ENCODE results near the gene CXCR4. TPM values are rescaled to one million over a fixed set of nuclear protein-coding genes. Genes with fewer than 3 reads are reported as not detected.
"Not testable (repeated sequence)": the region's sequence is repeated elsewhere in the genome, so short reads cannot be mapped to it uniquely, and the experiment has no call there.

The CXCR4 gene
- total RNA-seq, 2 donors from 2014 or later, result 221 to 338 TPM

GRCh38 chr2:136104977-136105376 is 13.0 kb downstream of the CXCR4 start:
- Mint-ChIP-seq H3K4me3 (no peak overlapping the region), H3K9me3 (peaks cover 3 to 5% of the 10 kb centered on the region in 2 donors), H3K4me1 (ENCODE audit: low read depth) (peaks cover 19% of the 10 kb centered on the region), H3K27ac (no peak overlapping the region), H3K27me3 (ENCODE audit: low read depth) (no peaks in the 10 kb centered on the region), H3K36me3 (ENCODE audit: insufficient read depth in 2 of 2) (peaks cover 2 to 4% of the 10 kb centered on the region in 2 donors)
- ATAC-seq (replicated peaks in 1 of 2) (no peak), DNase-seq (no peak)

- Mint-ChIP-seq H3K27ac (no peak overlapping the region), H3K4me1 (ENCODE audit: low read depth) (peaks cover 6% of the 10 kb centered on the region), H3K4me3 (no peak overlapping the region), H3K27me3 (ENCODE audit: low read depth) (no peaks in the 10 kb centered on the region), H3K9me3 (peaks cover 3 to 5% of the 10 kb centered on the region in 2 donors), H3K36me3 (ENCODE audit: insufficient read depth in 2 of 2) (peaks cover 2 to 4% of the 10 kb centered on the region in 2 donors)
- ATAC-seq (replicated peaks in 1 of 2) (peak; percentile 25 to 30), DNase-seq (no peak)
Observed at GRCh38 chr2:136101042-136101441, 16.9 kb downstream of the CXCR4 start.

GRCh38 chr2:136098441-136098840 is 19.5 kb downstream of the CXCR4 start:
- Mint-ChIP-seq H3K4me1 (ENCODE audit: low read depth) (peaks cover 6% of the 10 kb centered on the region), H3K4me3 (no peak overlapping the region), H3K9me3 (peaks cover 3 to 5% of the 10 kb centered on the region in 2 donors), H3K36me3 (ENCODE audit: insufficient read depth in 2 of 2) (peaks cover 2 to 4% of the 10 kb centered on the region in 2 donors), H3K27me3 (ENCODE audit: low read depth) (no peaks in the 10 kb centered on the region), H3K27ac (no peak overlapping the region)
- DNase-seq (no peak), ATAC-seq (replicated peaks in 1 of 2) (no peak)

GRCh38 chr2:136093583-136093982 is 24.4 kb downstream of the CXCR4 start:
- Mint-ChIP-seq H3K27ac (no peak overlapping the region), H3K27me3 (ENCODE audit: low read depth) (no peaks in the 10 kb centered on the region), H3K9me3 (no peaks in the 10 kb centered on the region)

GRCh38 chr2:136091899-136092298 is 26.1 kb downstream of the CXCR4 start:
- no peaks in the 10 kb centered on the region for H3K9me3 Mint-ChIP-seq
- H3K36me3 Mint-ChIP-seq (ENCODE audit: insufficient read depth in 2 of 2), result no peaks in the 10 kb centered on the region
- DNase-seq (no peak), ATAC-seq (replicated peaks in 1 of 2) (no peak)
- H3K27ac Mint-ChIP-seq, result peak overlapping the region; percentile 3
- no peak overlapping the region for H3K4me3 Mint-ChIP-seq
- no peaks in the 10 kb centered on the region for H3K27me3 Mint-ChIP-seq (ENCODE audit: low read depth)
- peaks cover 11% of the 10 kb centered on the region for H3K4me1 Mint-ChIP-seq (ENCODE audit: low read depth)

More at GRCh38 chr2:136093583-136093982, 24.4 kb downstream of the CXCR4 start:
- Mint-ChIP-seq H3K36me3 (ENCODE audit: insufficient read depth in 2 of 2) (no peaks in the 10 kb centered on the region), H3K4me3 (no peak overlapping the region), H3K4me1 (ENCODE audit: low read depth) (peaks cover 7% of the 10 kb centered on the region)
- no peak for ATAC-seq (replicated peaks in 1 of 2)
- no peak for DNase-seq

GRCh38 chr2:136087901-136088460 is 30.0 kb downstream of the CXCR4 start:
- H3K36me3 Mint-ChIP-seq (ENCODE audit: insufficient read depth in 2 of 2); H3K9me3 Mint-ChIP-seq; H3K27ac Mint-ChIP-seq; H3K27me3 Mint-ChIP-seq (ENCODE audit: low read depth); DNase-seq; H3K4me3 Mint-ChIP-seq; ATAC-seq (replicated peaks in 1 of 2): not testable (repeated sequence)
- H3K4me1 Mint-ChIP-seq (ENCODE audit: low read depth), result peaks cover 15% of the 10 kb centered on the region

GRCh38 chr2:136086253-136087016 is 31.5 kb downstream of the CXCR4 start:
- no peak overlapping the region for H3K4me3 Mint-ChIP-seq
- DNase-seq, result no peak
- no peak overlapping the region for H3K27ac Mint-ChIP-seq
- peaks cover 8% of the 10 kb centered on the region for H3K4me1 Mint-ChIP-seq (ENCODE audit: low read depth)
- H3K9me3 Mint-ChIP-seq, result peaks cover 0 to 2% of the 10 kb centered on the region in 2 donors
- ATAC-seq (replicated peaks in 1 of 2), result no peak
- no peaks in the 10 kb centered on the region for H3K36me3 Mint-ChIP-seq (ENCODE audit: insufficient read depth in 2 of 2)
- no peaks in the 10 kb centered on the region for H3K27me3 Mint-ChIP-seq (ENCODE audit: low read depth)

GRCh38 chr2:136085453-136086209 is 32.3 kb downstream of the CXCR4 start:
- Mint-ChIP-seq H3K9me3 (peaks cover 0 to 2% of the 10 kb centered on the region in 2 donors), H3K36me3 (ENCODE audit: insufficient read depth in 2 of 2) (no peaks in the 10 kb centered on the region), H3K4me1 (ENCODE audit: low read depth) (peaks cover 8% of the 10 kb centered on the region), H3K27me3 (ENCODE audit: low read depth) (no peaks in the 10 kb centered on the region), H3K4me3 (no peak overlapping the region), H3K27ac (peak overlapping the region; percentile 78)
- ATAC-seq (replicated peaks in 1 of 2), result no peak
- no peak for DNase-seq

- no peaks in the 10 kb centered on the region for H3K27me3 Mint-ChIP-seq (ENCODE audit: low read depth)
- no peak overlapping the region for H3K27ac Mint-ChIP-seq
- ATAC-seq (replicated peaks in 1 of 2) (no peak), DNase-seq (no peak)
- no peak overlapping the region for H3K4me3 Mint-ChIP-seq
- H3K36me3 Mint-ChIP-seq (ENCODE audit: insufficient read depth in 2 of 2), result no peaks in the 10 kb centered on the region
- H3K4me1 Mint-ChIP-seq (ENCODE audit: low read depth), result peaks cover 2% of the 10 kb centered on the region
- peaks cover 2 to 8% of the 10 kb centered on the region in 2 donors for H3K9me3 Mint-ChIP-seq
Observed at GRCh38 chr2:136081582-136082210, 36.3 kb downstream of the CXCR4 start.

- no peaks in the 10 kb centered on the region for H3K36me3 Mint-ChIP-seq (ENCODE audit: insufficient read depth in 2 of 2)
- no peaks in the 10 kb centered on the region for H3K4me1 Mint-ChIP-seq (ENCODE audit: low read depth)
- H3K27me3 Mint-ChIP-seq (ENCODE audit: low read depth), result no peaks in the 10 kb centered on the region
- H3K9me3 Mint-ChIP-seq, result peaks cover 2 to 8% of the 10 kb centered on the region in 2 donors
- no peak overlapping the region for H3K27ac Mint-ChIP-seq
- ATAC-seq (replicated peaks in 1 of 2) (no peak), DNase-seq (no peak)
- H3K4me3 Mint-ChIP-seq, result no peak overlapping the region
Observed at GRCh38 chr2:136080114-136080513, 37.8 kb downstream of the CXCR4 start.

- H3K36me3 Mint-ChIP-seq (ENCODE audit: insufficient read depth in 2 of 2), result peaks cover 4 to 7% of the 10 kb centered on the region in 2 donors
- peaks cover 7 to 11% of the 10 kb centered on the region in 2 donors for H3K9me3 Mint-ChIP-seq
- ATAC-seq (replicated peaks in 1 of 2) (no peak), DNase-seq (no peak)
- no peaks in the 10 kb centered on the region for H3K27me3 Mint-ChIP-seq (ENCODE audit: low read depth)
- no peak overlapping the region for H3K4me3 Mint-ChIP-seq
- H3K27ac Mint-ChIP-seq, result no peak overlapping the region
- no peaks in the 10 kb centered on the region for H3K4me1 Mint-ChIP-seq (ENCODE audit: low read depth)
Observed at GRCh38 chr2:136077107-136077506, 40.8 kb downstream of the CXCR4 start.

GRCh38 chr2:136075476-136075875 is 42.5 kb downstream of the CXCR4 start:
- Mint-ChIP-seq H3K36me3 (ENCODE audit: insufficient read depth in 2 of 2) (peaks cover 10 to 18% of the 10 kb centered on the region in 2 donors), H3K27me3 (ENCODE audit: low read depth) (no peaks in the 10 kb centered on the region), H3K27ac (no peak overlapping the region), H3K4me1 (ENCODE audit: low read depth) (peaks cover 8% of the 10 kb centered on the region), H3K9me3 (peaks cover 8 to 17% of the 10 kb centered on the region in 2 donors), H3K4me3 (no peak overlapping the region)
- ATAC-seq (replicated peaks in 1 of 2) (no peak), DNase-seq (no peak)

GRCh38 chr2:136072621-136073020 is 45.3 kb downstream of the CXCR4 start:
- DNase-seq (no peak), ATAC-seq (replicated peaks in 1 of 2) (no peak)
- peaks cover 10 to 18% of the 10 kb centered on the region in 2 donors for H3K36me3 Mint-ChIP-seq (ENCODE audit: insufficient read depth in 2 of 2)
- H3K4me3 Mint-ChIP-seq, result no peak overlapping the region
- H3K4me1 Mint-ChIP-seq (ENCODE audit: low read depth), result peaks cover 29% of the 10 kb centered on the region
- no peak overlapping the region for H3K27ac Mint-ChIP-seq
- peaks cover 8 to 9% of the 10 kb centered on the region in 2 donors for H3K9me3 Mint-ChIP-seq
- no peaks in the 10 kb centered on the region for H3K27me3 Mint-ChIP-seq (ENCODE audit: low read depth)
